Stimulated activated CD8-positive, alpha-beta memory T cell treated with anti-CD3 and anti-CD28 coated beads, Interleukin-12 subunit alpha, Interleukin-12 subunit beta, amount 100 ng/mL, for 24 hours (primary cell): ENCODE data around the gene SLA2.
A peak's percentile ranks its signal among the peaks of the same experiment; 100 is the strongest.
"Not testable (repeated sequence)": the region's sequence is repeated elsewhere in the genome, so short reads cannot be mapped to it uniquely, and the experiment has no call there.

Source experiments
- DNase-seq: peaks from one replicate; pipeline ENCODE4 v3.0.0-alpha.2; 2020; ENCODE audit errors: extremely low read depth

SLA2 gene

GRCh38 chr20:36645998-36646397 is at the start of gene SLA2:
SLA2 (minus strand) TSS chr20:36646196; CDS start chr20:36641335, 4,861 bp downstream.
- DNase-seq = peak; percentile 27

GRCh38 chr20:36695467-36695866 is 49.5 kb upstream of the SLA2 start:
- DNase-seq = not testable (repeated sequence)

GRCh38 chr20:36688630-36689029 is 42.6 kb upstream of the SLA2 start:
- no peak for DNase-seq

- DNase-seq = no peak
These were observed 41.9 kb upstream of the SLA2 start for GRCh38 chr20:36687850-36688249.

- no peak for DNase-seq
These were observed 40.9 kb upstream of the SLA2 start for GRCh38 chr20:36686944-36687343.

GRCh38 chr20:36686504-36686903 is 40.5 kb upstream of the SLA2 start:
- DNase-seq = no peak

GRCh38 chr20:36684747-36685146 is 38.8 kb upstream of the SLA2 start:
- no peak for DNase-seq

GRCh38 chr20:36682311-36682710 is 36.3 kb upstream of the SLA2 start:
- DNase-seq = no peak

- DNase-seq = no peak
These were observed 31.4 kb upstream of the SLA2 start for GRCh38 chr20:36677422-36677771.

- no peak for DNase-seq
These were observed 30.9 kb upstream of the SLA2 start for GRCh38 chr20:36676701-36677421.

- not testable (repeated sequence) for DNase-seq
These were observed 29.5 kb upstream of the SLA2 start for GRCh38 chr20:36675545-36675944.

- DNase-seq = no peak
These were observed 27.0 kb upstream of the SLA2 start for GRCh38 chr20:36672991-36673390.

GRCh38 chr20:36670665-36671357 is 24.8 kb upstream of the SLA2 start:
- no peak for DNase-seq

- DNase-seq = no peak
These were observed 20.3 kb upstream of the SLA2 start for GRCh38 chr20:36666181-36666740.

- DNase-seq = no peak
These were observed 17.0 kb upstream of the SLA2 start for GRCh38 chr20:36663031-36663430.

- DNase-seq = no peak
These were observed 12.3 kb upstream of the SLA2 start for GRCh38 chr20:36658300-36658699.

GRCh38 chr20:36656733-36657132 is 10.7 kb upstream of the SLA2 start:
- DNase-seq = no peak

- no peak for DNase-seq
These were observed 9.0 kb upstream of the SLA2 start for GRCh38 chr20:36655004-36655403.

GRCh38 chr20:36654506-36654905 is 8.5 kb upstream of the SLA2 start:
- DNase-seq = no peak

- DNase-seq = no peak
These were observed 7.5 kb upstream of the SLA2 start for GRCh38 chr20:36653456-36653855.

GRCh38 chr20:36647196-36648121 is 1.5 kb upstream of the SLA2 start:
- DNase-seq = no peak

GRCh38 chr20:36646678-36647077 is 682 bp upstream of the SLA2 start:
- no peak for DNase-seq
